Lung (tissue), 12 donors: ENCODE results near the gene DNAH14. TPM values are rescaled to one million over a fixed set of nuclear protein-coding genes. Genes with fewer than 3 reads are reported as not detected.

Experiments
- ATAC-seq: fragments of 200-7000 bp; cut with Tn5 transposase; one replicate; pipeline ENCODE4 v1.9.1; 2020; ENCODE audit warnings: moderate number of reproducible peaks; ENCODE audit not compliant: insufficient read depth, low FRiP score
- DNase-seq, 3 donors: peaks; one replicate each; pipeline ENCODE4 v3.0.0-alpha.2; 2013 to 2017
- H3K27ac ChIP-seq, 2 donors: one replicate each; pipeline ENCODE4 v1.5.1; 2013; ENCODE audit warnings: mild to moderate bottlenecking in 2 of 2, moderate library complexity in 2 of 2, control low read depth in 1 of 2, inconsistent platforms in 1 of 2, low read depth in 1 of 2, low read length in 1 of 2
- H3K27me3 ChIP-seq, 3 donors: one replicate each; pipeline ENCODE4 v1.5.1; 2013; ENCODE audit warnings: low read length in 2 of 3; ENCODE audit not compliant: control insufficient read depth in 3 of 3, insufficient read depth in 3 of 3
- H3K36me3 ChIP-seq, 4 donors: one replicate each; pipeline ENCODE4 v1.5.1; 2013; ENCODE audit warnings: low read length in 4 of 4, mild to moderate bottlenecking in 1 of 4, moderate library complexity in 1 of 4; ENCODE audit not compliant: control insufficient read depth in 4 of 4, insufficient read depth in 4 of 4
- H3K4me1 ChIP-seq, 5 donors: one replicate each; pipeline ENCODE4 v1.5.1; 2013; ENCODE audit warnings: low read length in 5 of 5, mild to moderate bottlenecking in 2 of 5, moderate library complexity in 1 of 5; ENCODE audit not compliant: control insufficient read depth in 5 of 5, insufficient read depth in 5 of 5
- H3K4me3 ChIP-seq: one replicate; pipeline ENCODE4 v1.5.1; 2013; ENCODE audit warnings: mild to moderate bottlenecking, control low read depth, moderate library complexity
- H3K9ac ChIP-seq, 2 donors: one replicate each; pipeline ENCODE4 v1.5.1; 2013; ENCODE audit warnings: low read length in 2 of 2, control low read depth in 1 of 2; ENCODE audit not compliant: insufficient read depth in 1 of 2
- H3K9me3 ChIP-seq, 4 donors: one replicate each; pipeline ENCODE4 v1.5.1; 2013; ENCODE audit warnings: low read length in 3 of 4, mild to moderate bottlenecking in 1 of 4, moderate library complexity in 1 of 4; ENCODE audit not compliant: control insufficient read depth in 4 of 4, insufficient read depth in 3 of 4
- WGBS, 2 donors: extraction: QIAGEN DNeasy Blood & Tissue Kit; methylation state at CpG; one replicate each; pipeline ENCODE4 v1.1.7; 2013; 5-methylcytosine and 5-hydroxymethylcytosine counted together
- polyA plus RNA-seq, 2 donors: library from polyadenylated mRNA; stranded (reverse); fragments of 200-250 nt; gene quantifications; one replicate each; pipeline ENCODE4 v1.2.1, GENCODE V29; 2013
- total RNA-seq, 2 donors: library from RNA; depleted of rRNA in 1 of 2; stranded (reverse); fragments of >200 nt in 1 of 2; gene quantifications; one replicate each; pipeline ENCODE4 v1.2.1, GENCODE V29; 2014 to 2021
- TF ChIP-seq, protein P1 (sequence below): IDR thresholded peaks from 2 replicates; pipeline ENCODE4 v1.5.1; 2012; ENCODE audit warnings: mild to moderate bottlenecking; ENCODE audit errors: control extremely low read depth, extremely low read depth
- donor health status: control.
- donor health status: control.
- donor health status: Bipolar disorder and iron deficiency.
- donor health status: healthy.
- donor health status: DM: yes; HTN: yes; CAD: no.

Gene DNAH14
- total and polyA plus RNA-seq, 4 donors = 3.0 to 61.3 (median 7.9) TPM

DNA sequence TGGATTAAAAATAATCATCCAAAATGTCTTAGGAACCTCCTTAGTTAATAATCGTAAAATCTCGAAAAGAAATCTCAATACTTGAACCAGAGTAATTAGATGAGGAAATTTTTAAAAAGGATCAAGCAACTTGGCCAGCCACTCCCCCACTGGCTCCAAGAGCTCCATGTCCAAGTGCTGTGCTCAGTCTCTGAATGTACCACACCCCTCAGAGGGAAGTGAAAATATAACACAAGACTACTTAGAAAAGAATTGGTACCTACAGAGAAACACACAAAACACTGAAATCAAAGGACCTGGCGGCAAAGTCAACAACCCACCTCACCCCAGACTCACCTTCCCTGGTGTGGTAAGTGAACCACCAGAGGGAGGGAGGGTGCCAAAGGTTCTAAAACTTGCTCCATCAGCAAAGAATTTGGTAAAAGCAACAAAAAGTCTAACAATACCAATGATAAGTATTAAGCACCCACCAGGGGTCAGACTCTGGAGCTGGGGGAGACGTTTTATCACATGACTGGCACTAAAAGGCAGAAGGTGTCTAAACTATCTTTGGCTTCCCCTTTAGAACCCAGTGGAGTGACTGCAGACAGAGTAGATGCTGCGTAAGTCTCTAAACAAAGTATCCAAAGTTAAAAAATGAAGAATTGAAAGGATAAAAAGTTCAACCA, 484.4 kb downstream of the DNAH14 start:
- Histone ChIP-seq H3K4me3 (no peak overlapping the region), H3K27me3 (no peaks in the 10 kb centered on the region), H3K36me3 (peaks cover 15 to 37% (median 29%) of the 10 kb centered on the region in 4 donors), H3K9me3 (no peaks in the 10 kb centered on the region), H3K9ac (no peak overlapping the region), H3K4me1 (peaks cover 0 to under 1% (median 0%) of the 10 kb centered on the region in 5 donors), H3K27ac (no peak overlapping the region)
- 82 to 84% methylated on average over 5 of the region's 5 CpGs for WGBS, 2 donors
- DNase-seq (no peak), ATAC-seq (no peak)
- TF ChIP-seq, protein P1, sequence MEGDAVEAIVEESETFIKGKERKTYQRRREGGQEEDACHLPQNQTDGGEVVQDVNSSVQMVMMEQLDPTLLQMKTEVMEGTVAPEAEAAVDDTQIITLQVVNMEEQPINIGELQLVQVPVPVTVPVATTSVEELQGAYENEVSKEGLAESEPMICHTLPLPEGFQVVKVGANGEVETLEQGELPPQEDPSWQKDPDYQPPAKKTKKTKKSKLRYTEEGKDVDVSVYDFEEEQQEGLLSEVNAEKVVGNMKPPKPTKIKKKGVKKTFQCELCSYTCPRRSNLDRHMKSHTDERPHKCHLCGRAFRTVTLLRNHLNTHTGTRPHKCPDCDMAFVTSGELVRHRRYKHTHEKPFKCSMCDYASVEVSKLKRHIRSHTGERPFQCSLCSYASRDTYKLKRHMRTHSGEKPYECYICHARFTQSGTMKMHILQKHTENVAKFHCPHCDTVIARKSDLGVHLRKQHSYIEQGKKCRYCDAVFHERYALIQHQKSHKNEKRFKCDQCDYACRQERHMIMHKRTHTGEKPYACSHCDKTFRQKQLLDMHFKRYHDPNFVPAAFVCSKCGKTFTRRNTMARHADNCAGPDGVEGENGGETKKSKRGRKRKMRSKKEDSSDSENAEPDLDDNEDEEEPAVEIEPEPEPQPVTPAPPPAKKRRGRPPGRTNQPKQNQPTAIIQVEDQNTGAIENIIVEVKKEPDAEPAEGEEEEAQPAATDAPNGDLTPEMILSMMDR = no peak

GRCh38 chr1:225415307-225415706, 485.8 kb downstream of the DNAH14 start:
- TF ChIP-seq, protein P1 = no peak
- Histone ChIP-seq H3K9ac (no peak overlapping the region), H3K4me3 (no peak overlapping the region), H3K9me3 (no peaks in the 10 kb centered on the region), H3K36me3 (peaks cover 7 to 33% (median 25%) of the 10 kb centered on the region in 4 donors), H3K27ac (no peak overlapping the region), H3K27me3 (no peaks in the 10 kb centered on the region), H3K4me1 (peaks cover 0 to 4% (median 0%) of the 10 kb centered on the region in 5 donors)
- DNase-seq = no peak
- ATAC-seq = no peak
- 57 to 90% methylated on average over 4 of the region's 4 CpGs for WGBS, 2 donors

DNA sequence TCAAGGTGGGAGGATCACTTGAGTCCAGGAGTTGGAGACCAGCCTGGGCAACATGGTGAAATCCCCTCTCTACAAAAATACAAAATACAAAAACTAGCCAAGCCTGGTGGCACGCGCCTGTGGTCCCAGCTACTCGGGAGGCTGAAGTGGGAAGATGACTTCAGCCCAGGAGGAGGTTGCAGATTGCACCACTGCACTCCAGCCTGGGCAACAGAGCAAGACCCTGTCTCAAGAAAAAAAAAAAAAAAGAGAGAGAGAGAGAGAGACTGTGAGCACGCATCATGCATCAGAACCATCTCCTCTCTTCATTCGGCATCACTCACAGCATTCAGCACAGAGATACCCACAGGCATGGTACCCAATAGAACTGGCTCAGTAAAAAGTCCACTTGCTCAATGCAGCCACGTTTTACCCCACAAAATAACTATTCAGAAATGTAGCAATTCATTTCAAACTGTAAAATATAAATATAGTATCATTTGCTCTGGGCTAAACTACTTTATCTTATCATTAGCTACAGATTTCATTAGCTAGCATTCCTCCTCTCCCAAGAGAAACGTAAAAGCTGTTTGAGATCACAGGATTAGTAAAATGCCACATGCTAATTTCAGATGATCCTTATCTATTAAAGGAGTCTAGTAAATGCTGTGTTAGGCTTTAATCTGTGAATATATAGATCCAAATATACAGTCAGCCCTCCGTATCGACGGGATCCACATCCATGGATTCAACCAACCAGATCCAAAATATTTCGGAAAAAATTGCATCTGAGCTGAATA, 486.7 kb downstream of the DNAH14 start:
- Histone ChIP-seq H3K36me3 (peaks cover 4 to 30% (median 23%) of the 10 kb centered on the region in 4 donors), H3K4me3 (no peak overlapping the region)
- TF ChIP-seq, protein P1 = no peak

More for the DNA sequence above, 486.7 kb downstream of the DNAH14 start:
- Histone ChIP-seq H3K27ac (no peak overlapping the region), H3K4me1 (peaks cover 0 to 4% (median 0%) of the 10 kb centered on the region in 5 donors), H3K27me3 (no peaks in the 10 kb centered on the region), H3K9ac (no peak overlapping the region), H3K9me3 (no peaks in the 10 kb centered on the region)
- DNase-seq = no peak
- no peak for ATAC-seq
- 83 to 95% methylated on average over 11 of the region's 11 CpGs for WGBS, 2 donors
